ENCODE results near the gene NIM1K. TPM values are rescaled to one million over a fixed set of nuclear protein-coding genes. Genes with fewer than 3 reads are reported as not detected.
"Not testable (repeated sequence)": the region's sequence is repeated elsewhere in the genome, so short reads cannot be mapped to it uniquely, and the experiment has no call there.

Gene NIM1K
- total and polyA plus RNA-seq, 5 donors = 0.57 to 0.89 (median 0.60) TPM

GRCh38 chr5:43157068-43157467 is 35.0 kb upstream of the NIM1K start:
- H3K27ac ChIP-seq (ENCODE audit: low read length) = no peak overlapping the region
- 69% methylated on average over 3 of the region's 3 CpGs for WGBS
- intact Hi-C loops (cut with DNase I) = no loop called here
- no peaks in the 10 kb centered on the region for H3K9me3 ChIP-seq (ENCODE audit: control insufficient read depth, low read length)
- ATAC-seq (no peak), DNase-seq (no peak)
- peaks cover 12% of the 10 kb centered on the region for H3K4me1 ChIP-seq (ENCODE audit: control insufficient read depth, insufficient read depth, low read length)
- no peak overlapping the region for H3K4me3 ChIP-seq (ENCODE audit: low read length)
- no peaks in the 10 kb centered on the region for H3K27me3 ChIP-seq (ENCODE audit: control insufficient read depth, insufficient read depth)

- no peak for ATAC-seq
- H3K4me1 ChIP-seq (ENCODE audit: control insufficient read depth, insufficient read depth, low read length) = peaks cover 5% of the 10 kb centered on the region
- H3K4me3 ChIP-seq (ENCODE audit: low read length) = no peak overlapping the region
- DNase-seq = no peak
- intact Hi-C loops (cut with DNase I) = no loop called here
- no peaks in the 10 kb centered on the region for H3K9me3 ChIP-seq (ENCODE audit: control insufficient read depth, low read length)
- no peak overlapping the region for H3K27ac ChIP-seq (ENCODE audit: low read length)
- H3K27me3 ChIP-seq (ENCODE audit: control insufficient read depth, insufficient read depth) = no peaks in the 10 kb centered on the region
- 88% methylated on average over 5 of the region's 5 CpGs for WGBS
Observed at GRCh38 chr5:43161244-43161643, 30.8 kb upstream of the NIM1K start.

- WGBS = 85% methylated on average over 5 of the region's 5 CpGs
- intact Hi-C loops (cut with DNase I) = not testable (repeated sequence)
Observed at GRCh38 chr5:43164801-43165200, 27.2 kb upstream of the NIM1K start.

GRCh38 chr5:43165323-43165722 is 26.7 kb upstream of the NIM1K start:
- no peaks in the 10 kb centered on the region for H3K9me3 ChIP-seq (ENCODE audit: control insufficient read depth, low read length)
- intact Hi-C loops (cut with DNase I) = no loop called here
- DNase-seq = no peak
- no peak for ATAC-seq
- H3K4me1 ChIP-seq (ENCODE audit: control insufficient read depth, insufficient read depth, low read length) = no peaks in the 10 kb centered on the region
- H3K27ac ChIP-seq (ENCODE audit: low read length) = no peak overlapping the region
- 90% methylated on average over 1 of the region's 1 CpG for WGBS
- no peaks in the 10 kb centered on the region for H3K27me3 ChIP-seq (ENCODE audit: control insufficient read depth, insufficient read depth)
- H3K4me3 ChIP-seq (ENCODE audit: low read length) = no peak overlapping the region

More at GRCh38 chr5:43164801-43165200, 27.2 kb upstream of the NIM1K start:
- not testable (repeated sequence) for H3K4me1 ChIP-seq (ENCODE audit: control insufficient read depth, insufficient read depth, low read length); H3K4me3 ChIP-seq (ENCODE audit: low read length); DNase-seq; H3K27ac ChIP-seq (ENCODE audit: low read length); ATAC-seq; H3K27me3 ChIP-seq (ENCODE audit: control insufficient read depth, insufficient read depth); H3K9me3 ChIP-seq (ENCODE audit: control insufficient read depth, low read length)

GRCh38 chr5:43168175-43168574 is 23.9 kb upstream of the NIM1K start:
- Histone ChIP-seq H3K27ac (ENCODE audit: low read length) (no peak overlapping the region), H3K9me3 (ENCODE audit: control insufficient read depth, low read length) (peaks cover under 1% of the 10 kb centered on the region), H3K4me3 (ENCODE audit: low read length) (no peak overlapping the region), H3K4me1 (ENCODE audit: control insufficient read depth, insufficient read depth, low read length) (no peaks in the 10 kb centered on the region), H3K27me3 (ENCODE audit: control insufficient read depth, insufficient read depth) (no peaks in the 10 kb centered on the region)
- ATAC-seq = no peak
- WGBS = 86% methylated on average over 2 of the region's 2 CpGs
- DNase-seq = no peak
- intact Hi-C loops (cut with DNase I) = no loop called here

- Histone ChIP-seq H3K27me3 (ENCODE audit: control insufficient read depth, insufficient read depth) (no peaks in the 10 kb centered on the region), H3K27ac (ENCODE audit: low read length) (no peak overlapping the region), H3K4me3 (ENCODE audit: low read length) (no peak overlapping the region), H3K4me1 (ENCODE audit: control insufficient read depth, insufficient read depth, low read length) (no peaks in the 10 kb centered on the region), H3K9me3 (ENCODE audit: control insufficient read depth, low read length) (peaks cover 2% of the 10 kb centered on the region)
- intact Hi-C loops (cut with DNase I) = no loop called here
- 98% methylated on average over 8 of the region's 8 CpGs for WGBS
- DNase-seq = no peak
- no peak for ATAC-seq
Observed at GRCh38 chr5:43171451-43171850, 20.6 kb upstream of the NIM1K start.

GRCh38 chr5:43171926-43172325 is 20.1 kb upstream of the NIM1K start:
- no peaks in the 10 kb centered on the region for H3K4me1 ChIP-seq (ENCODE audit: control insufficient read depth, insufficient read depth, low read length)
- no peak overlapping the region for H3K27ac ChIP-seq (ENCODE audit: low read length)
- WGBS = 100% methylated on average over 1 of the region's 1 CpG
- no peaks in the 10 kb centered on the region for H3K27me3 ChIP-seq (ENCODE audit: control insufficient read depth, insufficient read depth)
- H3K4me3 ChIP-seq (ENCODE audit: low read length) = no peak overlapping the region
- DNase-seq (no peak), ATAC-seq (no peak)
- intact Hi-C loops (cut with DNase I) = no loop called here
- H3K9me3 ChIP-seq (ENCODE audit: control insufficient read depth, low read length) = peaks cover 2% of the 10 kb centered on the region

- intact Hi-C loops (cut with DNase I) = no loop called here
- Histone ChIP-seq H3K4me1 (ENCODE audit: control insufficient read depth, insufficient read depth, low read length) (no peaks in the 10 kb centered on the region), H3K4me3 (ENCODE audit: low read length) (no peak overlapping the region), H3K9me3 (ENCODE audit: control insufficient read depth, low read length) (peaks cover 2% of the 10 kb centered on the region), H3K27me3 (ENCODE audit: control insufficient read depth, insufficient read depth) (no peaks in the 10 kb centered on the region), H3K27ac (ENCODE audit: low read length) (no peak overlapping the region)
- 97% methylated on average over 2 of the region's 2 CpGs for WGBS
- ATAC-seq (no peak), DNase-seq (no peak)
Observed at GRCh38 chr5:43172779-43173178, 19.2 kb upstream of the NIM1K start.

GRCh38 chr5:43174586-43174985 is 17.4 kb upstream of the NIM1K start:
- Histone ChIP-seq H3K27me3 (ENCODE audit: control insufficient read depth, insufficient read depth) (no peaks in the 10 kb centered on the region), H3K4me1 (ENCODE audit: control insufficient read depth, insufficient read depth, low read length) (no peaks in the 10 kb centered on the region), H3K27ac (ENCODE audit: low read length) (no peak overlapping the region), H3K4me3 (ENCODE audit: low read length) (no peak overlapping the region), H3K9me3 (ENCODE audit: control insufficient read depth, low read length) (peaks cover 2% of the 10 kb centered on the region)
- 95% methylated on average over 7 of the region's 7 CpGs for WGBS
- intact Hi-C loops (cut with DNase I) = no loop called here
- ATAC-seq = no peak
- no peak for DNase-seq

- intact Hi-C loops (cut with DNase I) = no loop called here
- Histone ChIP-seq H3K9me3 (ENCODE audit: control insufficient read depth, low read length) (no peaks in the 10 kb centered on the region), H3K27ac (ENCODE audit: low read length) (no peak overlapping the region), H3K4me3 (ENCODE audit: low read length) (no peak overlapping the region), H3K27me3 (ENCODE audit: control insufficient read depth, insufficient read depth) (no peaks in the 10 kb centered on the region), H3K4me1 (ENCODE audit: control insufficient read depth, insufficient read depth, low read length) (no peaks in the 10 kb centered on the region)
- no peak for DNase-seq
- ATAC-seq = no peak
- WGBS = 91% methylated on average over 7 of the region's 7 CpGs
Observed at GRCh38 chr5:43179836-43180235, 12.2 kb upstream of the NIM1K start.

- Histone ChIP-seq H3K27me3 (ENCODE audit: control insufficient read depth, insufficient read depth) (no peaks in the 10 kb centered on the region), H3K27ac (ENCODE audit: low read length) (no peak overlapping the region), H3K4me3 (ENCODE audit: low read length) (no peak overlapping the region), H3K4me1 (ENCODE audit: control insufficient read depth, insufficient read depth, low read length) (no peaks in the 10 kb centered on the region), H3K9me3 (ENCODE audit: control insufficient read depth, low read length) (no peaks in the 10 kb centered on the region)
- WGBS = 96% methylated on average over 10 of the region's 10 CpGs
- intact Hi-C loops (cut with DNase I) = no loop called here
- no peak for DNase-seq
- ATAC-seq = no peak
Observed at GRCh38 chr5:43182421-43182820, 9.6 kb upstream of the NIM1K start.

- intact Hi-C loops (cut with DNase I) = not testable (repeated sequence)
- WGBS = 97% methylated on average over 11 of the region's 11 CpGs
Observed at GRCh38 chr5:43183101-43183500, 8.9 kb upstream of the NIM1K start.

More at GRCh38 chr5:43183101-43183500, 8.9 kb upstream of the NIM1K start:
- not testable (repeated sequence) for H3K4me3 ChIP-seq (ENCODE audit: low read length); DNase-seq; ATAC-seq; H3K27ac ChIP-seq (ENCODE audit: low read length); H3K27me3 ChIP-seq (ENCODE audit: control insufficient read depth, insufficient read depth); H3K4me1 ChIP-seq (ENCODE audit: control insufficient read depth, insufficient read depth, low read length); H3K9me3 ChIP-seq (ENCODE audit: control insufficient read depth, low read length)

All from right cardiac atrium (tissue), 5 donors.